Stimulated activated CD8-positive, alpha-beta memory T cell treated with anti-CD3 and anti-CD28 coated beads, Interleukin-4, amount 100 ng/mL, for 1 hour (primary cell): ENCODE data around the gene KAZN.
"Not testable (repeated sequence)": the region's sequence is repeated elsewhere in the genome, so short reads cannot be mapped to it uniquely, and the experiment has no call there.

Experiments
- DNase-seq, 2 donors: peaks; one replicate each; pipeline ENCODE4 v3.0.0-alpha.2; 2020; ENCODE audit warnings: low read depth in 2 of 2, low spot score in 1 of 2

Gene KAZN

DNA sequence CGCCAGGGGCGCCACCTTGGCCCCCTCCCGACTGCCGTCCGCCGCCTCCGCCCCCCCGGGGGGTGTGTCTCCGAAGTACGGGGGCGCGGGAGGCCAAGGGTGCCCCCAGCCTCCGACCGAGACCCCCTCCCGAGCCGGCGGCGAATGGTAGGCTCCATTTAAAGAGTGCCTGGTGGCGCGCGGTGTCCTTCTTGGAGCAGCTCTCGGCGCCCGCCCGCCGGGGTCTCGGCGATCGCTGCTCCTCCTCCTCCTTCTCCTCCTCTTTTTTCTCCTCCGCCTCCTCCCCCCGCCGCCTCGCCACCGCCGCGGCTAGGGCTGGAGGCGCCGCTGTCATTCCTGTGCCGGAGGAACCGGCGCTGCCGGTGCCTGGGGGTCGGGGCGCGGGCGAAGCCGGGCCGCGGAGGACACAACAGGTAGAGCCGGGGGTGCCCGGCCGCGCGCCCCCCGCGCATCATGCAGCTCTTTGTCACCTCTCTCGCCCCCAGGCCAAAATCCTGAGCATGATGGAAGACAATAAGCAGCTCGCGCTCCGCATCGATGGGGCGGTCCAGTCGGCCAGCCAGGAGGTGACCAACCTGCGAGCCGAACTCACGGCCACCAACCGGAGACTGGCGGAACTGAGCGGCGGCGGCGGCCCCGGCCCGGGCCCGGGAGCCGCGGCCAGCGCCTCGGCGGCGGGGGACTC lies at the start of gene KAZN:
Gene KAZN (plus strand): TSS at position 188 of the 685 bp plus-strand sequence.
- no peak for DNase-seq

DNA sequence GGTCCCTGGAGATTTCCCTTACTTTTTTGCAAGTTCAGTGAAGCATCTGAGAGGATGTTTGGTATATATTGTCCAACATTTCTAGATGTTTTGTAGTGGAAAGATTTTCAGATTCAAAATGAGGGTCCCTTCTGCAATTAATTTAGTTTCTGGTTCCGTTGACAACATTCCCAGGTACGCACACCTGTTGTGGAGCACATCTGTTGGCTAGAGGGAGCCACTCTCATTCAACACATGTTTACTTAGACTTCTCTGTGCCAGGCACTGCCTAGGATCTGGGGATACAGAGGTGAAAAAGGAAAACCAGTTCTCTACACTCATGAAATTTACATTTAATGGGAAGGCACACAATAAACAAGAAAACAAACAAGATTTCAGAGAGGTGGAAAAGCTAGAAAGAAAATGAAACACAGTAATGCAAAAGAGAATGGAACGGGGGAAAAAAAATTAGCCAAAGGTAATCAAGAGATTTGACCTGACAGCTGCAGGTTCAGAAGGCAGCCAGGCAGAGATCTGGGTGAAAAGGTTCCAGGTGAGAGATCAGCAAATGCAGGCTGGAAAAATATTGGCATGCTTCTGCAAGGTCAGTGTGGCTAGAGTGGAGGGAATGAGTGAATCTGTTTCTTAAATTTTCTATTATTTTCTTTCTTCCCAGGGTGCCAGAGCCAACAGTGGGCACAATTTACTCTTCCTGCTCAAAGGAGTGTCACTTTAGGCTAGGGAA lies 48.4 kb upstream of the KAZN start:
- no peak for DNase-seq

DNA sequence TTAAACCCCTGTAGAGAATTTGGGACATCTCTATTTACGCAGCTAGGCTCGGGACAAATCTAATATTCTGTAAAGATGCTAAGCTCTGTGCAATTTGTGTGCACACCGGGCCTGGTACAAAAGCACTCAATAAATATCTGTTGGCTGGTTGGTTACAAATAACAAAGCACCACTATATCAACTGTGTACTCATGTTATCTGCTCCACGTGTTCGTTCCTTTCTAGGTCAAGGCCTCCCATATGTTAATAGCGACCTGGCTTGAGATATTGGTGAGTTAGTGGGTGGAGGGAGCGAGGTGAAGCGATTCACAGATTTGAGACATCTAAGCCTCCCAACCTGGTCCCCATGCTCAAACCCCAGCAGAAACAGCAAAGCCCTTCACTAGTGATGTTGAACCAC lies 47.1 kb upstream of the KAZN start:
- no peak for DNase-seq

DNA sequence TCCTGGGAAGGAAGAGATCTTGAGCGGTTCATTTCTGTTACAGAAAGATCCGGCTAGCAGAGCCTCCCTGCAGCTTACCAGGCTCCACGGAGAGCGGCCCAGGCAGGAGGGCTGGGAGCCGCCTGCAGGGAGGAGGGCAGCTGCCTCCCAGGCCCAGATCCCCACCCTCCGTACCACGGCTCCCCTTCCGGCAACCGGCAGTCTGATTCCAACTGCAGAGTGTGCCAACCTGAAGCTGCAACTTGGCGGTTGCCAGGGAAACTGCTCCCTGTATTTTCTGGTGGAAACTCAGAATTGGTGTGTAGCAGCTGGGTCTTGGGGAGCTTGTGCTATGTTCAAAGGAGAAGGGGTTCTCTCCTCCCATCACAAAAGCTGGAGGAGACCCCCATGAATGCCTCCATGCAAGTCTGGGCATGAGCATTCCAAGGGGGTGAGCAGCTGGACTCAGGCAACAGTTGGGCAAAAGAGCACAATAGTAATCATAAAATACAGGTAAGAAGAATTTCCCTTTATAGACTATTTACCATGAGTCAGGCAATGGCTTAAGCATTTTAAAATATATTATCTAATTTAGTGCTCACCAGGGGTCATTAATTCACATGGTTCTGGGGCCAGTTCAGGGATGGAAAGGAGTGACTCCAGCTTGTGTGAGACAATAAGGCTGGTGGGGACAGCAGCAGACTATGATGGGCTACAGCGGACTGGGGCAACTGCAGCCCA lies 46.1 kb upstream of the KAZN start:
- no peak for DNase-seq

DNA sequence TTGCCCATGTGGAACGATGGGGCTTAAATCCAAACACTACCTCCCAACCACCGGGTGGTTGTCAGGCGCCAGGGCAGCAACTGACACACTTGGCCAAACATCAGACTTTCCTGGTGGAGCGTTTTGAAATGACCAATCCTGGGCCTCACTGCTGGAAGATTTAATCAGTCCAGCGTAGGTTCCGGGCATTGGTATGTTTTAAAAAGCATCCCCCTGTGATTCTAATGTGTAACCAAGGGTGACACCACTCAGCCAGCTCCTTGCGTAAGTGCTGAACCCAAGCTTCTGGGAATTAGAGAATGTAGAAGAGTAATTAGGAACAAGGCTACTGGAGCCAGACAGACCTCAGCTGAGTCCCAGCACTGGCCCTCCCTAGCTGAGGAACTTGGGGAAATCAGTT lies 44.8 kb upstream of the KAZN start:
- DNase-seq = no peak

DNA sequence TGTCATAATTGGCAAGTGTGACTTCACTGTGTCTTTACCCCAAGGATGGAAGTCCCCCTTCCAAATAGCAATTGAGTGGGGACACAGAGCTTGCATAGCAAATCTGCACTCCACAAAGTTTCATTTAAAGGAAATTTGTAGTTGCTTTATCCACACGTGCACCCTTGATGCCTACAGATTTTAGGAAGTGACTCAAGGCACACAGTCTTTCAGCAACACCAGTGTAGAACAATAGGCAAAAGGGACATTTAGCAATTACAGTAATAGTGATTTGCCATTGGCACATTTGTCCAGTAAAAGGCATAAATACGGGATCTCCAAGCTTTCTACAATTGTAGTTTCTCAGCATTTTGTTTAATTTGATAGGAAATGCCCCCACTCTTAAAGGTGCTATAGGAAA lies 43.4 kb upstream of the KAZN start:
- DNase-seq = no peak

DNA sequence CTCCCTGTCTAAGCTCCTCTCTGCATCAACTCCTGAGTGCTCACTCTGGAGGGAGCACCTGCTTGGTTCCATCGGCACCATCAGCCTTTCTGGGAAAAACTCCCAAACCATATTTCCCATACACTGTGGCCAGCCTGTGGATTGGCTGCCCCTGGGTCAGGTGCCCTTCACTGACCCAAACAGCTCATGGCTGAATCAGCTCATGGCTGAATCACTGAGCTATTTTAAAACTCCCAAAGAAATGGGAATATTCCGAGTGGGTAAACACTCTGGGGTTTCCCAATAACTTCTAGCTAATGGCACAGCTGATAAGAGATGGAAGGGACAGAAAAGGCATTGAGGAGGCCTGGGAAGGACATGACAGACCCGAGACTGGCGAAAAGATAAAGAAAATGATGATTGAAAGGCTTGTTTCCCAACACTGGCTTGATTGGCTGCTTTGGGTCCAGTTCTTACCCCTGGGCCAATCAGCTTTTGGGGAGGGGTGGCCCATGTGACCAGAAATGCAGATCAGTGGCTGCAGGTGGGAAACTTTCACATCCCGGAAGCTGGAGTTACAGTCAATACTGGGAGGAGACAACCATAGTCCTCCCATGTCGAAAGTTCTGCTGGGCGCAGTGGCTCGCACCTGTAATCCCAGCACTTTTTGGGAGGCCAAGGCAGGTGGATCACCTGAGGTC lies 37.3 kb upstream of the KAZN start:
- no peak for DNase-seq

DNA sequence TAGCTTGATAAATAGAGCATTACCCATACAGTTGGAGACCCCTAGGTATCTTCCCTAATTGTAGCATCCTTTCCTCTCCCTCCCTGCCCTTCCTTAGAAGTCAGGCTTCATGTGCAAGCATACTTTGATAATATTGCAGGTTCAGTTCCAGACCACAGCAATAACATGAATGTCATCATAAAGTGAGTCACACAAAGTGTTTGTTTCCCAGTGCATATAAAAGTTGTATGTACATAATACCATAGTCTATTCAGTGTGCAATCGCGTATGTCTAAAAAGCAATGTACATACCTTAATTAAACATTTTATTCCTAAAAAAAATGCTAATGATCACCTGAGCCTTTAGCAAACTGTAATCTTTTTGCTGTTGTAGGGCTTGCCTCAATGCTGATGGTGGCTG lies 33.4 kb upstream of the KAZN start:
- no peak for DNase-seq

DNA sequence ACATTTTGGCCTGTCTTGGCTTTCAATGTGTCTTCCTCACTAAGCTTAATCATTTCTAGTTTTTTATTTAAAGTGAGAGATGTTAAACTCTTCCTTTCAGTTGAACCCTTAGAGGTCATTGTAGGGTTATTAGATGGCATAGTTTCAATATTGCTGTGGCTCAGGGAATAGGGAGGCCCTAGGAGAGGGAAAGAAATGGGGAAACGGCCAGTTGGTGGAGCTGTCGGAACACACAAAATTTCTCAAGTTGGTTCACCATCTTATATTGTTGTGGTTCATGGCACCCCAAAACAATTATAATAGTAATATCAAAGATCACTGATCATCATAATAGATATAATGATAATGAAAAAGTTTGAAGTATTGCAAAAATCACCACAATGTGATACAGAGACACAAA lies 31.4 kb upstream of the KAZN start:
- DNase-seq = no peak

DNA sequence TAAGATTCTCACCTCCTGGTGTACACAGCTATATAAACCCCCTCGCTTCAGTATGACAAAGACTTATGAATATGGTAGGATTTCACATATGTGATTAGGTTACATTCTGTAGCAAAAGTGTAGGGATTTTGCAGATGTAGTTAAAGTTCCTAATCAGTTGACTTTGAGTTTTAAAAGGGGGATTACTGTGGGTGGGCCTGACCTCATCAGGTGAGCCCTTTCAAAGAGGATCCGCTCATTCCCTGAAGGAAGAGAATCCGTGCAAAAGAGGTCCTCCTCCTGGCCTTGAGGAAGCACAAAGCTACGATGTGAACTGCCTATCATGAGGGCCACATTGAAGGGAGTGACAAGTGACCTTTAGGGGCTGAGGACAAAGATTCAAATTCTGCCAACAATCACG lies 30.6 kb upstream of the KAZN start:
- DNase-seq = no peak

DNA sequence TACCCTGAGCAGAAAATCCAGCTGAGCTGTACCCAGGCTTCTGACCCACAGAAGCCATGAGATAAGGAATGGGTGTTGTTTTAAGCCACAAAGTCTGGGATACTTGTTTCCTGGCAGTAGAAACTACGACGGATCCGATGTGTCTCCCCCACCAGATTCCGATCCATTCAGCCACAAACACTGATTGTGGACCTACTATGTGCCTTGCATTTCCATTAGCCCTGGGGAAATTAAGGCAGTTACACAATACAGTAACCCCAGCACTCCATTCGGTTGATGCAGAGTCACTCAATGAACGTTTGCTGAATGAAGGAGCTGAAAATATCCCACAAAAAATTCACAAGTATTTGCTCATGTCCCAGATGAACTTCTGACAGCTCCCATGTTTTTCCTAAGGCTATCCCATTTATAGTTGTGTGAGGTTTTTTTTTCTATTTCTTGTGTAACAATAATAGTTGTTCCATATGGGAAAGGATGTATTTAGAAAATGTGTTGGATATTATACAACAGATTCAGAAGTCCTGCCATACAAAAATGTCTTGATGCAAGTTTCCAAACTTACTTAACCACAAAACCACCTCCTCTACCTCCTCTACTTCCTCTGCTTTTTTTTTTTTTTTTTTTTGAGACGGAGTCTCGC lies 29.6 kb upstream of the KAZN start:
- DNase-seq = no peak

DNA sequence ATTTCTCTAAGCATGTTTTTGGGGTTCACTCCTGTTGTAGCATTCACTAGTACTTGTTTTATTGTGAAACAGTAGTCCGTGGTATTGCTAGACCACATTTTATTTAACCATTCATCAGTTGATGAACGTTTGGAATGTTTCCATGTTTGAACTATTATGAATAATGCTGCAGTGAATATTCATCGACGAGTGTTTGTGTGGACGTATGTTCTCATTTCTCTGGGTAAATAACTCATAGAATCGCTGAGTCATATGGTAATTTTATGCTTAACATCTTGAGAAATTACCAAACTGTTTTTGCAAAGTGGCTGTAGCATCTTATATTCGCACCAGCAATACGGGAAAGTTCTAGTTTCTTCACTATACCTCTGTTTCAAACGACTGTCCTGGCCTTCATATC lies 28.0 kb upstream of the KAZN start:
- no peak for DNase-seq

DNA sequence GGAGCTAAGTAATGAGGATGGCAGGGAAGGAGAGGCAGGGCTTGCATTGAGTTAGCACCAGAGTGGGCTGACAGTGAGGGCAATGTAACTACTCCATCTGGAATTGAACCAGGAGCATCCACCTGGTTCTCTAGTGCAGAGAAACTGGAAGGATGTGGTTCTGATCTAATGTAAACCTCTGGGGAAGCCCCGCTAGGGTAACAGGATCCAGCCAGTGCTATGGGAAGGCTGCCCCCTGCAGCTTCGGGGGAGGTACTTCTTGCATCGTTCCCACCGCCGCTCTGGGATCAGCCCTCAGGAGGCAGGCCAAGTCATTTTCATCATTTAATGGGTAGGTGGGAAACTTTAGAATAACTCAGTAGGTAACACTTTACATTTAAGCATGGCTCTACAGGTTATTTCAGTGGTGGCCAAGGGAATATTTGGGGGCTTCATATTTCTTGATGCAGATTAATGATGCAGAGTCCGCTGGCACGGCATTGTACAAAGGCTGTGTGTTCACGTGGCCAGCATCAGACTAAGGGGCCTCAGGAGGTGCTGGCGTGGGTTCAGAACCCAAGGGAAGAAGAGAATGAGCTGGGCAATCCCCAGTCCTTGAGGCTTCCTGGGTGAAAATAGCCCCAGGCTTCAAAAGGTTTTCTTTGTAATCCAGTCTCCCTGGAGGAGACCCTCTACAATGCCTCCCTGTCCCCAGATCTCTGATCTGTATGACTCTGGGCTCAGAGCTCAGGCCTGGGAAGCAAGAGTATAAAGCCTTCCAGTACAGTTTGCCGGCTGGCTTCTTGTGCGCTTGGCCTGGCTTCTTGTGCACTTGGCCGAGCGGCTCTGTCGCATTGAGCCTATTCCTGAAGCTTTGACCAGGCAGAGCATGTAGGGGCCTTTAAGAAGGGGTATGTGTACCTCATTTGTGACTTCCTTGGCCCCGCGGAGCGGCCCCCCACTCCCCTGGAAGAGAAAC lies 26.4 kb upstream of the KAZN start:
- DNase-seq = no peak

DNA sequence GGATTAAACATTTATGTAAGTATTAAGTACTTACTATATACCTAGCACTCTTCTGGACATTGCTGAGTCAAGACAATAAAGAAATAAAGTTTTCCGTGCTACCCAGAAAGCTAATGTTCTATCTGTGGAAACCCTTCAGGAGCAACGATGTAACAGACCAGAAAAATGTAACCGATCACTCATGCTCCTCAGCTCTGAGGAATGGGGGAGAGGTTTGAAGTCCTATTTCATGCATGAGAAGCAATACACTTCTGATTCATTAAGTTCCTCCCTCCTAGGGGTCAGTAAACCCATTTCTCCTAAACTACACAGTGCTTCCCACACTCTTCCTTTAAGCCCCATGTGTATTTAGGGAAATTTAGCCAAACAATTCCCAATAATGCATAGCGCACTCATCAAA lies 25.6 kb upstream of the KAZN start:
- DNase-seq = no peak

DNA sequence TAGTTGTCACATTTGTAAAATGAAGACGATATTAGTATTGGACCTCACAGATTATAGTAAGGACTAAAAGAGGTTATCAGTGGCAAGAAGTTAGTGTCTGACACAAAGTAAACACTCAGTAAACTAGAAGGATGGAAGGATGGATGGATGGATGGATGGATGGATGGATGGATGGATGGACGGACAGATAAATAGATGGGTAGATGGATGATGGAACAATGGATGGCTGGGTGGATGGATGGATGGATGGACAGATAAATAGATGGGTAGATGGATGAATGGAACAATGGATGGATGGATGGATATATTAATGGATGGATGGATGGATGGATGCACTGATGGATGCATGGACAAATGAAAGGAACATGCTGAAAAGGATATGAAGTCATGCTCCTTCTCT lies 22.3 kb upstream of the KAZN start:
- DNase-seq = no peak

DNA sequence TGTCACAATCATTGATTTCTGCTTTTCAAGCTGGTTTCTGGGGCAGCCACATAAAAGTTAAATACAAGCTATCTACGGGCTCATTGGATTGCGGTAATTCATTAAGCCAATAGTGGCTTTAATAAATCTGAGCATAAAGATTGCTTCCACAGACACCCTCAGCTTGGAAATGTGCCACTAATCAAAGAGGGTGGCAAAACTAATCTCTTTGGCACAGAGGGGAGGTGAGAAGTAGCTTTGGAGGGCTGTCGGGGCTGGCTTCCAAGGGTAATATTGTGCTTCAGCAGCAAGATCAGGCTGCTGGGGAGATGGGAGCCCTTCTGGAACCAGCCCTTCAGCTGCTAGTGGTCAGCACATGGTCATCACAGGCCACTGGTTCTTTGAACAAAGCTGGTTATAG lies 21.2 kb upstream of the KAZN start:
- DNase-seq = no peak

DNA sequence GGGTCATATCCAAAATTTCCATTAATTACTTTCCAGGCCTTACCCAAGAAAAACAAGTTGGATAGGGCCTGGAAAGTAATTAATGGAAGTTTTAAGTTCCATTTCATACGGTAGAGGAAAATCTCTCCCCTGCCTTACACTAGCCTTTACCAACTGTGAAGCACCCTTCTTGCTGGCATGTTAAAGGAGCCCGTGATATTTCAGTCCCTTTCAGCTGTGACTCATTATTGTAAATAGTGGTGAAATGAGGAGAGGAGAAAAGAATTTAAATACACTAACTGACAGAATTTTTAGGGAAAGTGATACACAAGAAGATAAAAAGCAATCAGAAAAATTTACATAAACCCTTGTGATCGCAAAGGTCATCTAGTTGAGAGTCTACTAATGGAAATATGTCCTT lies 20.3 kb upstream of the KAZN start:
- DNase-seq = no peak

DNA sequence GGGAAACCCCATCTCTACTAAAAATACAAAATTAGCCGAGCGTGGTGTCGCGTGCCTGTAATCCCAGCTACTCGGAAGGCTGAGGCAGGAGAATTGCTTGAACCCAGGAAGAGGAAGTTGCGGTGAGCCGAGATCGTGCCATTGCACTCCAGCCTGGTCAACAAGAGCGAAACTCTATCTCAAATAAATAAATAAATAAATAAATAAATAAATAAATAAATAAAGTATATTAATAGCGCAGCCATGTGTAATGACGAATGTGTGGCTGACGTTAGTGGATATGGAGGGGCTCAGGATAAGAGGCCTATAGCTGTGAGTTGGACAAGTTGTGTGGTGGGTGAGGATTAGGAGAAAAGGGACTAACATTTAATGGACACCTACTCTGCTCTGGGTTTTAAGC lies 18.2 kb upstream of the KAZN start:
- not testable (repeated sequence) for DNase-seq

DNA sequence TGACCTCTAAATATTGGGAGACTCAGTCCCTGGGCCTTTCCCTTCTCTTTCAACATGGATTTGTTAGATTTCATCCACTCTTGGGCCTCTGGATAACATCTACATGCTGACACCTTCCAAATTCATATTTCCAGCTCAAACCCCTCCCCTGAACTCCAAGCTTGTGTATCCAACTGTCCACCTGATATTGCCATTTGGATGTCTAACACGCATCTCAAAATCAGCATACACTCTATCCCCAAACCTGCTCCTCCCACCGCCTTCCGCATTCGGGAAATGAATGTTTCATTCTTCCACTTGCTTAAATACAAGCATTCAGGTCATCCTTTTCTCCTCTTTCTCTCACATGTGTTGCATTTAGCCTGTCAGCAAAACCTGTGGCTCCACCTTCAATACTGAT lies 17.5 kb upstream of the KAZN start:
- no peak for DNase-seq

DNA sequence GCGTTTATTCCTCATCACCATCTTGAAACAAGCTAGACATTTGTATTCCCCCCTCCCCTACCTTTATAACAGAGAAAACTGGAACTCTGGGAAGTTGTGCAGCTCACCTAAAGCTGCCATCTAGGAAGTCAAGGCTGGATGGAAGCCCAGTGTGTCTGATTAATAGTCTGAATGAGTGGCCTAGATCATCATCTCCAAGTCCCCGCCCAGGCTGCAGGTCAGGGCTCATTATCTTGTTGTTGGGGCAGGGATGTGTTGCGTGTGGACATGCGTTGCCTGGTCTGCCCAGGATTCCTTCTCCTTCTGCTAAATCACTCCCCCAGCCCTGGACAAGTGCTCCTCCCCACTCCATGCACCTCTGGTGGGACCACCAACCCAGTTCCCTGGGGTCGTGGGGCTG lies 14.7 kb upstream of the KAZN start:
- no peak for DNase-seq
